ENCODE results near the gene CHM. TPM values are rescaled to one million over a fixed set of nuclear protein-coding genes. Genes with fewer than 3 reads are reported as not detected.
A peak's percentile ranks its signal among the peaks of the same experiment; 100 is the strongest.

CHM gene
- total RNA-seq, 1 experiment from 2014 or later = 18.1 TPM

DNA sequence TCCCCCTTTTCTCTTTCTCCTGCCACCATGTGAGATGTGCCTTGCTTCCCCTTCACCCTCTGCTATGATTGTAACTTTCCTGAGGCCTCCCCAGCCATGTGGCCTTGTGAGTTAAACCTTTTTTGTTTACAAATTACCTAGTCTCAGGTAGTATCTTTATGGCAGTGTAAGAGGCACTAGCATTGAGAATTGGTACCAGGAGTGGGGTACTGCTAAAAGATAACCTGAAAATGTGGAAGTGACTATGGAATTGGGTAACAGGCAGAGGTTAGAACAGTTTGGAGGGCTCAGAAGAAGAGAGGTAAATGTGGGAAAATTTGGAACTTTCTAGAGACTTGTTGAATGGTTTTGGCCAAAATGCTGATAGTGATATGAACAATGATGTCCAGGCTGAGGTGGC, 182.0 kb downstream of the CHM start (continued):
- TF ChIP-seq FOXP1 (CRISPR knock-in tag; IDR thresholded peaks at IDR 0.05; ENCODE audit: borderline replicate concordance) (no peak), FOXJ3 (CRISPR knock-in tag; IDR thresholded peaks at IDR 0.05; ENCODE audit: borderline replicate concordance) (no peak), GABPB1 (CRISPR knock-in tag; IDR thresholded peaks at IDR 0.05) (no peak), GTF2I (CRISPR knock-in tag; conservative IDR thresholded peaks at IDR 0.05) (no peak), NR2C2 (CRISPR knock-in tag; IDR thresholded peaks at IDR 0.05) (no peak), CBFB (CRISPR knock-in tag; IDR thresholded peaks at IDR 0.05; ENCODE audit: low read depth) (no peak), JAZF1 (CRISPR knock-in tag; IDR thresholded peaks at IDR 0.05) (no peak)
- TF ChIP-seq, protein P1, sequence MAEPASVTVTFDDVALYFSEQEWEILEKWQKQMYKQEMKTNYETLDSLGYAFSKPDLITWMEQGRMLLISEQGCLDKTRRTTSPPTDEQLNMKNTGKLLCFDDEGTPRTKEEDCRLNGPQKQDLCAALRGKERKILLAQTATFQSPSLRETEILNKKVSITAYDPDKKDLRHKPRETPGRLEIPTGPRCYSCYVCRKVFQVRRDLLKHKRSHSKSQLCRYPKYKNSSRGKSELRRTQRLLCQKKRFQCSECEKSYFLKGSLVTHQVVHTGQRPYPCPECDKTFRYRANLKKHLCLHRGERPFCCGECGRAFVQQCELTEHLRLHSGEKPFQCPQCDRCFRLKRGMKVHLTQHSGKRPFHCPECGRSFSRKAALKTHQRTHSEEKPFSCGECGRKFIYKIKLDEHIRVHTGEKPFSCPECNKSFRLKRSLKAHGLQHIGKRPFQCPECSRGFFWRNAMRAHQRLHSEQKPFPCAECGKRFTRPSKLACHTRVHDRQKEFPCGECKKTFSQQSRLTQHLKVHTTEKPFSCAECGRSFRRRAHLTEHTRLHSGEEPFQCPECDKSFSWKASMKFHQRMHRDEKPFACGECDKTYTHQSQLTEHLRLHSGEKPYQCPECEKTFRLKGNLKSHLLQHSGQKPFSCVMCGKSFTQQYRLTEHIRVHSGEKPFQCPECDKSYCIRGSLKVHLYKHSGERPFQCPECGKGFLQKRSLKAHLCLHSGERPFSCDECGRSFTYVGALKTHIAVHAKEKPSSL (CRISPR knock-in tag; conservative IDR thresholded peaks at IDR 0.05) = no peak

DNA sequence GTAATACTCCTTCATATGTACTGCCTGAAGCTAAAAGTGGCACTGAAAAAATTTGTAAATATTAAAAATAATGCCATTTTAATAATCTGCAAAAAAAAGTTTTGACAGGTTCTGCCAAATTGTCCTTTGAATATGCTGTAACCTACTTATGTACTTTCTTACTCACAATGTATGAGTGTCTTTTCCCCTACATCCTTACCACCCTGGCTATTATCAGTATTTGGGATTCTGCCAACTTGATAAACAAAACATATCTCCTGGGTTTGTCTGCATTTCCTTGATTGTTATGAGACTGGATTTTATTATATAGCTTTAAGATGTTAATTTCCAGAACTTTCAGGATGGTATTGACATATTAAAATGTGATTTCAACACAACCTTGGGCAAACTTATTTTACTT, 187.9 kb downstream of the CHM start:
- H3K27me3 Mint-ChIP-seq (ENCODE audit: low read depth) = no peaks in the 10 kb centered on the region
- DNase-seq (ENCODE audit: low spot score) = no peak
- ChIA-PET CTCF (no interaction called here), POLR2A (no interaction called here)
- peaks cover 4% of the 10 kb centered on the region; the same call in 1 of the 2 replicates for H3K36me3 Mint-ChIP-seq
- no peaks in the 10 kb centered on the region for H3K4me1 Mint-ChIP-seq
- no peak overlapping the region for H3K27ac Mint-ChIP-seq
- TF ChIP-seq, protein P2, sequence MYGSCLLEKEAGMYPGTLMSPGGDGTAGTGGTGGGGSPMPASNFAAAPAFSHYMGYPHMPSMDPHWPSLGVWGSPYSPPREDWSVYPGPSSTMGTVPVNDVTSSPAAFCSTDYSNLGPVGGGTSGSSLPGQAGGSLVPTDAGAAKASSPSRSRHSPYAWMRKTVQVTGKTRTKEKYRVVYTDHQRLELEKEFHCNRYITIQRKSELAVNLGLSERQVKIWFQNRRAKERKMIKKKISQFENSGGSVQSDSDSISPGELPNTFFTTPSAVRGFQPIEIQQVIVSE (CRISPR knock-in tag; IDR thresholded peaks at IDR 0.05; ENCODE audit: borderline replicate concordance) = no peak
- no peak for ATAC-seq
- H3K9me3 Mint-ChIP-seq = no peaks in the 10 kb centered on the region
- H3K4me3 Mint-ChIP-seq = no peak overlapping the region

DNA sequence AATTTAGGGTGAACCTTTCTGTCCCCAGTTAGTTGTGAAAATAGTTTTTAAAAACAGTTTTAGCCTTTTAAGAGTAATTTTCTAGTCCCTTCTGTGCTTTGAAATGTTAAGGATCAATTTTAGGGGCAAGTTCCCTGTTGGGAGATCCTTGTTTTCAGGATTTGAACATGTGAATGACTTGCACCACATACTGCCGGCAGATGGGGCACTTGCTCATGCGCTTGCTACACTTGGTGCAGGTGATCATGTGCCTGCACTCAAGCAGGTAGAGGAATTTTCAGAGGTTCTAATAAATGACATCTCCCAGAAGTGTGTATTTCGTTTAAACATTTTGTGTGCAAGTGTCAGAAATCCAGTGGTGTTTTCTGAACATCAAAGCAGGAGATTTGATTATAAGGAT, 195.9 kb downstream of the CHM start:
- CTCF ChIA-PET = no interaction called here
- Mint-ChIP-seq H3K27me3 (ENCODE audit: low read depth) (no peaks in the 10 kb centered on the region), H3K36me3 (no peaks in the 10 kb centered on the region), H3K4me1 (no peaks in the 10 kb centered on the region), H3K4me3 (no peak overlapping the region), H3K9me3 (no peaks in the 10 kb centered on the region), H3K27ac (no peak overlapping the region)
- ATAC-seq = peak; percentile 76
- DNase-seq (ENCODE audit: low spot score) = peak; percentile 52
- POLR2A ChIA-PET = no interaction called here
- TF ChIP-seq, protein P3, sequence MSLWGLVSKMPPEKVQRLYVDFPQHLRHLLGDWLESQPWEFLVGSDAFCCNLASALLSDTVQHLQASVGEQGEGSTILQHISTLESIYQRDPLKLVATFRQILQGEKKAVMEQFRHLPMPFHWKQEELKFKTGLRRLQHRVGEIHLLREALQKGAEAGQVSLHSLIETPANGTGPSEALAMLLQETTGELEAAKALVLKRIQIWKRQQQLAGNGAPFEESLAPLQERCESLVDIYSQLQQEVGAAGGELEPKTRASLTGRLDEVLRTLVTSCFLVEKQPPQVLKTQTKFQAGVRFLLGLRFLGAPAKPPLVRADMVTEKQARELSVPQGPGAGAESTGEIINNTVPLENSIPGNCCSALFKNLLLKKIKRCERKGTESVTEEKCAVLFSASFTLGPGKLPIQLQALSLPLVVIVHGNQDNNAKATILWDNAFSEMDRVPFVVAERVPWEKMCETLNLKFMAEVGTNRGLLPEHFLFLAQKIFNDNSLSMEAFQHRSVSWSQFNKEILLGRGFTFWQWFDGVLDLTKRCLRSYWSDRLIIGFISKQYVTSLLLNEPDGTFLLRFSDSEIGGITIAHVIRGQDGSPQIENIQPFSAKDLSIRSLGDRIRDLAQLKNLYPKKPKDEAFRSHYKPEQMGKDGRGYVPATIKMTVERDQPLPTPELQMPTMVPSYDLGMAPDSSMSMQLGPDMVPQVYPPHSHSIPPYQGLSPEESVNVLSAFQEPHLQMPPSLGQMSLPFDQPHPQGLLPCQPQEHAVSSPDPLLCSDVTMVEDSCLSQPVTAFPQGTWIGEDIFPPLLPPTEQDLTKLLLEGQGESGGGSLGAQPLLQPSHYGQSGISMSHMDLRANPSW (CRISPR knock-in tag; conservative IDR thresholded peaks at IDR 0.05; ENCODE audit: low read depth) = no peak
- no peak for TF ChIP-seq ZBTB21 (CRISPR knock-in tag; IDR thresholded peaks at IDR 0.05; ENCODE audit: borderline replicate concordance)
- TF ChIP-seq, protein P4, sequence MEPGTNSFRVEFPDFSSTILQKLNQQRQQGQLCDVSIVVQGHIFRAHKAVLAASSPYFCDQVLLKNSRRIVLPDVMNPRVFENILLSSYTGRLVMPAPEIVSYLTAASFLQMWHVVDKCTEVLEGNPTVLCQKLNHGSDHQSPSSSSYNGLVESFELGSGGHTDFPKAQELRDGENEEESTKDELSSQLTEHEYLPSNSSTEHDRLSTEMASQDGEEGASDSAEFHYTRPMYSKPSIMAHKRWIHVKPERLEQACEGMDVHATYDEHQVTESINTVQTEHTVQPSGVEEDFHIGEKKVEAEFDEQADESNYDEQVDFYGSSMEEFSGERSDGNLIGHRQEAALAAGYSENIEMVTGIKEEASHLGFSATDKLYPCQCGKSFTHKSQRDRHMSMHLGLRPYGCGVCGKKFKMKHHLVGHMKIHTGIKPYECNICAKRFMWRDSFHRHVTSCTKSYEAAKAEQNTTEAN (CRISPR knock-in tag; IDR thresholded peaks at IDR 0.05) = no peak
- TF ChIP-seq, protein P5, sequence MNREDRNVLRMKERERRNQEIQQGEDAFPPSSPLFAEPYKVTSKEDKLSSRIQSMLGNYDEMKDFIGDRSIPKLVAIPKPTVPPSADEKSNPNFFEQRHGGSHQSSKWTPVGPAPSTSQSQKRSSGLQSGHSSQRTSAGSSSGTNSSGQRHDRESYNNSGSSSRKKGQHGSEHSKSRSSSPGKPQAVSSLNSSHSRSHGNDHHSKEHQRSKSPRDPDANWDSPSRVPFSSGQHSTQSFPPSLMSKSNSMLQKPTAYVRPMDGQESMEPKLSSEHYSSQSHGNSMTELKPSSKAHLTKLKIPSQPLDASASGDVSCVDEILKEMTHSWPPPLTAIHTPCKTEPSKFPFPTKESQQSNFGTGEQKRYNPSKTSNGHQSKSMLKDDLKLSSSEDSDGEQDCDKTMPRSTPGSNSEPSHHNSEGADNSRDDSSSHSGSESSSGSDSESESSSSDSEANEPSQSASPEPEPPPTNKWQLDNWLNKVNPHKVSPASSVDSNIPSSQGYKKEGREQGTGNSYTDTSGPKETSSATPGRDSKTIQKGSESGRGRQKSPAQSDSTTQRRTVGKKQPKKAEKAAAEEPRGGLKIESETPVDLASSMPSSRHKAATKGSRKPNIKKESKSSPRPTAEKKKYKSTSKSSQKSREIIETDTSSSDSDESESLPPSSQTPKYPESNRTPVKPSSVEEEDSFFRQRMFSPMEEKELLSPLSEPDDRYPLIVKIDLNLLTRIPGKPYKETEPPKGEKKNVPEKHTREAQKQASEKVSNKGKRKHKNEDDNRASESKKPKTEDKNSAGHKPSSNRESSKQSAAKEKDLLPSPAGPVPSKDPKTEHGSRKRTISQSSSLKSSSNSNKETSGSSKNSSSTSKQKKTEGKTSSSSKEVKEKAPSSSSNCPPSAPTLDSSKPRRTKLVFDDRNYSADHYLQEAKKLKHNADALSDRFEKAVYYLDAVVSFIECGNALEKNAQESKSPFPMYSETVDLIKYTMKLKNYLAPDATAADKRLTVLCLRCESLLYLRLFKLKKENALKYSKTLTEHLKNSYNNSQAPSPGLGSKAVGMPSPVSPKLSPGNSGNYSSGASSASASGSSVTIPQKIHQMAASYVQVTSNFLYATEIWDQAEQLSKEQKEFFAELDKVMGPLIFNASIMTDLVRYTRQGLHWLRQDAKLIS (CRISPR knock-in tag; IDR thresholded peaks at IDR 0.05; ENCODE audit: borderline replicate concordance) = no peak
- TF ChIP-seq ELF4 (CRISPR knock-in tag; IDR thresholded peaks at IDR 0.05; ENCODE audit: low read depth) = no peak
- TF ChIP-seq ZNF317 (CRISPR knock-in tag; IDR thresholded peaks at IDR 0.05; ENCODE audit: borderline replicate concordance, low read depth) = no peak
- TF ChIP-seq NFATC4 (CRISPR knock-in tag; IDR thresholded peaks at IDR 0.05) = no peak
- TF ChIP-seq, protein P6, sequence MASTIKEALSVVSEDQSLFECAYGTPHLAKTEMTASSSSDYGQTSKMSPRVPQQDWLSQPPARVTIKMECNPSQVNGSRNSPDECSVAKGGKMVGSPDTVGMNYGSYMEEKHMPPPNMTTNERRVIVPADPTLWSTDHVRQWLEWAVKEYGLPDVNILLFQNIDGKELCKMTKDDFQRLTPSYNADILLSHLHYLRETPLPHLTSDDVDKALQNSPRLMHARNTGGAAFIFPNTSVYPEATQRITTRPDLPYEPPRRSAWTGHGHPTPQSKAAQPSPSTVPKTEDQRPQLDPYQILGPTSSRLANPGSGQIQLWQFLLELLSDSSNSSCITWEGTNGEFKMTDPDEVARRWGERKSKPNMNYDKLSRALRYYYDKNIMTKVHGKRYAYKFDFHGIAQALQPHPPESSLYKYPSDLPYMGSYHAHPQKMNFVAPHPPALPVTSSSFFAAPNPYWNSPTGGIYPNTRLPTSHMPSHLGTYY (CRISPR knock-in tag; IDR thresholded peaks at IDR 0.05) = no peak
- TF ChIP-seq SMAD3 (CRISPR knock-in tag; IDR thresholded peaks at IDR 0.05; ENCODE audit: borderline replicate concordance) = no peak
- TF ChIP-seq FOXJ3 (CRISPR knock-in tag; IDR thresholded peaks at IDR 0.05; ENCODE audit: borderline replicate concordance) = no peak

Data from WTC11 (cell line).